H1 (cell line): ENCODE results near the gene ENO3. TPM values are rescaled to one million over a fixed set of nuclear protein-coding genes. Genes with fewer than 3 reads are reported as not detected.
A peak's percentile ranks its signal among the peaks of the same experiment; 100 is the strongest.

Source experiments
- CTCF ChIA-PET: fragments of 300-600 bp; sonication (Branson Sonifier 250); formaldehyde crosslinking; loops from one replicate; lab custom pipeline; 2021; ENCODE audit not compliant: partially characterized antibody; lab: Charles Lee
- POLR2A ChIA-PET: fragments of 300-600 bp; sonication (Branson Sonifier 250); formaldehyde crosslinking; loops from one replicate; lab custom pipeline; 2021; ENCODE audit warnings: inconsistent platforms; ENCODE audit not compliant: partially characterized antibody; lab: Charles Lee
- DNase-seq, 2 experiments: peaks; one replicate each; pipeline versions ENCODE4 v3.0.0 to v3.0.0-alpha.2; 2010 to 2022; ENCODE audit warnings: low spot score in 2 of 2, low read depth in 1 of 2, mixed read lengths in 1 of 2
- FAIRE-seq: peaks from 2 replicates; lab custom pipeline; 2011; peaks lifted over from hg19 to GRCh38; lab: Jason Lieb, UNC
- H2AFZ ChIP-seq: 2 replicates; pipeline ENCODE4 v1.8.1; 2012; ENCODE audit warnings: low read length, inconsistent platforms
- H2AK5ac ChIP-seq: 2 replicates; pipeline ENCODE4 v1.6.1; 2013; ENCODE audit warnings: low read depth, low read length
- H2BK120ac ChIP-seq: replicated peaks from 2 replicates; pipeline ENCODE3; 2013; ENCODE audit warnings: low read depth, low read length, inconsistent platforms
- H2BK12ac ChIP-seq: 2 replicates; pipeline ENCODE4 v1.6.1; 2013; ENCODE audit warnings: low read depth, low read length
- H2BK15ac ChIP-seq: 2 replicates; pipeline ENCODE4 v1.6.1; 2013; ENCODE audit warnings: low read length
- H2BK20ac ChIP-seq: 2 replicates; pipeline ENCODE4 v1.6.1; 2013; ENCODE audit warnings: low read length
- H2BK5ac ChIP-seq: 2 replicates; pipeline ENCODE4 v1.6.1; 2013; ENCODE audit warnings: low read depth, low read length
- H3K14ac ChIP-seq: 2 replicates; pipeline ENCODE4 v1.6.1; 2013; ENCODE audit warnings: inconsistent platforms; ENCODE audit not compliant: insufficient read length
- H3K18ac ChIP-seq: 2 replicates; pipeline ENCODE4 v1.6.1; 2013; ENCODE audit warnings: low read length; ENCODE audit errors: extremely low read depth
- H3K23ac ChIP-seq: 2 replicates; pipeline ENCODE4 v1.6.1; 2013; ENCODE audit warnings: inconsistent platforms; ENCODE audit not compliant: insufficient read length
- H3K23me2 ChIP-seq: 2 replicates; pipeline ENCODE4 v1.6.1; 2013; ENCODE audit warnings: low read depth, low read length
- H3K27ac ChIP-seq: 2 replicates; pipeline ENCODE4 v1.6.1; 2011; ENCODE audit warnings: low read depth, low read length, inconsistent platforms
- H3K27me3 ChIP-seq, 4 experiments: replicated peaks in 1 of 4; 1 replicate in 1 of 4; 2 replicates in 3 of 4; pipeline versions ENCODE4 v1.6.1 to v1.8.1; 2011 to 2013; ENCODE audit warnings: low read length in 3 of 4, mild to moderate bottlenecking in 3 of 4, inconsistent platforms in 2 of 4, mixed read lengths in 2 of 4, moderate library complexity in 1 of 4; ENCODE audit not compliant: control insufficient read depth in 3 of 4, insufficient read depth in 3 of 4; ENCODE audit errors: extremely low read depth in 1 of 4
- H3K36me3 ChIP-seq, 4 experiments: 2 replicates each; pipeline versions ENCODE4 v1.6.1 to v1.8.1; 2011 to 2013; ENCODE audit warnings: mild to moderate bottlenecking in 4 of 4, low read length in 3 of 4, moderate library complexity in 2 of 4, control low read depth in 1 of 4, inconsistent platforms in 1 of 4; ENCODE audit not compliant: insufficient read depth in 4 of 4, control insufficient read depth in 2 of 4
- H3K4ac ChIP-seq: replicated peaks from 2 replicates; pipeline ENCODE3; 2013; ENCODE audit warnings: low read length, low read depth, mixed read lengths, inconsistent platforms; ENCODE audit not compliant: insufficient read length
- H3K4me1 ChIP-seq, 4 experiments: replicated peaks in 1 of 4; 1 replicate in 1 of 4; 2 replicates in 3 of 4; pipeline versions ENCODE4 v1.6.1 to v1.8.1; 2011 to 2013; ENCODE audit warnings: low read length in 3 of 4, inconsistent platforms in 2 of 4, mixed read lengths in 1 of 4; ENCODE audit not compliant: insufficient read depth in 4 of 4, control insufficient read depth in 3 of 4
- H3K4me2 ChIP-seq, 2 experiments: 2 replicates each; pipeline versions ENCODE4 v1.6.1 to v1.8.1; 2011 to 2013; ENCODE audit warnings: low read depth in 2 of 2, low read length in 2 of 2, control low read depth in 1 of 2, inconsistent platforms in 1 of 2, mild to moderate bottlenecking in 1 of 2; ENCODE audit not compliant: insufficient read depth in 1 of 2
- H3K4me3 ChIP-seq, 4 experiments: fragments of 200-600, 300-600 bp in 1 of 4; sonication (generic), shearing (Covaris generic), sonication (Bioruptor Twin) in 1 of 4; 2 replicates each; pipeline versions ENCODE4 v1.5.1 to v1.8.1; 2011 to 2016; ENCODE audit warnings: low read length in 4 of 4, low read depth in 3 of 4, control low read depth in 2 of 4, inconsistent platforms in 2 of 4, mild to moderate bottlenecking in 2 of 4, mixed read lengths in 1 of 4, moderate library complexity in 1 of 4; ENCODE audit not compliant: insufficient read depth in 2 of 4; ENCODE audit errors: extremely low read depth in 1 of 4
- H3K56ac ChIP-seq: replicated peaks from 2 replicates; pipeline ENCODE3; 2013; ENCODE audit warnings: low read depth, mild to moderate bottlenecking, mixed read lengths, low read length, inconsistent platforms; ENCODE audit not compliant: insufficient read length
- H3K79me1 ChIP-seq: 2 replicates; pipeline ENCODE4 v1.6.1; 2013; ENCODE audit warnings: low read depth, low read length, control low read depth
- H3K79me2 ChIP-seq, 2 experiments: 2 replicates each; pipeline versions ENCODE4 v1.6.1 to v1.8.1; 2012 to 2013; ENCODE audit warnings: low read length in 2 of 2, mild to moderate bottlenecking in 2 of 2, inconsistent platforms in 1 of 2; ENCODE audit not compliant: insufficient read depth in 2 of 2, control insufficient read depth in 1 of 2
- H3K9ac ChIP-seq, 4 experiments: replicated peaks in 1 of 4; 1 replicate in 1 of 4; 2 replicates in 3 of 4; pipeline versions ENCODE4 v1.6.1 to v1.8.1; 2011 to 2013; ENCODE audit warnings: low read depth in 3 of 4, low read length in 3 of 4, control low read depth in 2 of 4, mild to moderate bottlenecking in 2 of 4, moderate library complexity in 2 of 4, inconsistent platforms in 1 of 4; ENCODE audit errors: extremely low read depth in 1 of 4
- H3K9me3 ChIP-seq, 2 experiments: 2 replicates each; pipeline versions ENCODE4 v1.6.1 to v1.8.1; 2012 to 2013; ENCODE audit warnings: mild to moderate bottlenecking in 2 of 2, moderate library complexity in 2 of 2, control low read depth in 1 of 2, inconsistent platforms in 1 of 2, low read depth in 1 of 2, low read length in 1 of 2, mixed read lengths in 1 of 2; ENCODE audit not compliant: insufficient read depth in 2 of 2
- H4K20me1 ChIP-seq, 2 experiments: replicated peaks in 1 of 2; 2 replicates each; pipeline versions ENCODE3 to v1.8.1; 2011 to 2013; ENCODE audit warnings: inconsistent platforms in 2 of 2, low read length in 2 of 2, mild to moderate bottlenecking in 1 of 2; ENCODE audit not compliant: insufficient read depth in 2 of 2, control insufficient read depth in 1 of 2
- H4K5ac ChIP-seq: 2 replicates; pipeline ENCODE4 v1.6.1; 2013; ENCODE audit warnings: low read length, low read depth, mixed read lengths, inconsistent platforms; ENCODE audit not compliant: insufficient read length
- H4K8ac ChIP-seq: 2 replicates; pipeline ENCODE4 v1.8.0; 2013; ENCODE audit warnings: mild to moderate bottlenecking, moderate library complexity, low read length, inconsistent platforms; ENCODE audit not compliant: insufficient read depth; ENCODE audit errors: extremely low read depth
- H4K91ac ChIP-seq: replicated peaks from 2 replicates; pipeline ENCODE3; 2013; ENCODE audit warnings: low read length, mixed read lengths, inconsistent platforms; ENCODE audit not compliant: insufficient read length
- POLR2A ChIP-seq, 2 experiments: IDR thresholded peaks; 1 replicate in 1 of 2; 2 replicates in 1 of 2; pipeline ENCODE4 v1.6.1; 2011; ENCODE audit warnings: low read depth in 2 of 2, low read length in 2 of 2, mild to moderate bottlenecking in 2 of 2; ENCODE audit errors: control extremely low read depth in 1 of 2
- SRF ChIP-seq: IDR thresholded peaks from 2 replicates; pipeline ENCODE4 v1.6.1; 2011; ENCODE audit warnings: mild to moderate bottlenecking, low read depth, low read length, moderate library complexity
- WGBS, 2 experiments: shearing (Covaris generic) in 1 of 2; methylation state at CpG; one replicate each; pipeline versions ENCODE4 v1.1.6 to v1.1.7; 2013 to 2015; ENCODE audit warnings: low lambda C conversion rate in 2 of 2, mixed read lengths in 2 of 2, inconsistent platforms in 1 of 2, low coverage in 1 of 2, missing lambda C conversion rate in 1 of 2; ENCODE audit not compliant: insufficient replicate concordance in 2 of 2, insufficient coverage in 1 of 2, insufficient read length in 1 of 2; ENCODE audit errors: extremely low coverage in 1 of 2, missing lambda C conversion rate in 1 of 2; 5-methylcytosine and 5-hydroxymethylcytosine counted together
- polyA plus RNA-seq, 7 experiments: library from polyadenylated mRNA; depleted of rRNA in 3 of 7; stranded (reverse) in 5 of 7; unstranded in 2 of 7; fragments of >200 nt in 5 of 7; fragments of 200-250 nt in 2 of 7; gene quantifications; 1 replicate in 5 of 7; 2 replicates in 1 of 7; 4 replicates in 1 of 7; pipeline versions ENCODE4 v1.2.1 to v1.2.3, GENCODE V29; 2011 to 2013; ENCODE audit warnings: missing spikeins in 2 of 7, mixed read lengths in 2 of 7
- total RNA-seq: library from RNA; stranded (reverse); fragmentation: NEBNext Ultra II Directional; extraction: Animal tissue kit (Norgen Biotek cat#: 25700); gene quantifications from 2 replicates; pipeline ENCODE4 v1.2.1, GENCODE V29; 2021

The ENO3 gene
- total and polyA plus RNA-seq, 2 of the 8 experiments (the other 6 are each of a cell fraction or from before 2014, with no cell fraction given): 25.0 to 25.7 TPM

- H4K91ac ChIP-seq: no peak overlapping the region
- ChIA-PET POLR2A (interaction anchor here (1.0 to 32.4 kb wide), 6 partner anchors 9 to 253 kb away, joined by 3 to 987 read pairs (median 7); partner anchors contain the start of genes CAMTA2, ENO3, INCA1 and KIF1C), CTCF (interaction anchor here (0.6 to 6.2 kb wide), 9 partner anchors 8 to 92 kb away, joined by 3 to 31 read pairs (median 4); partner anchors contain the start of gene GP1BA)
- H4K5ac ChIP-seq: no peak overlapping the region
- no peak overlapping the region for H3K9ac ChIP-seq
- no peak overlapping the region for H3K18ac ChIP-seq
- no peak overlapping the region for H2BK15ac ChIP-seq
- no peak for TF ChIP-seq SRF
- TF ChIP-seq POLR2A (IDR thresholded peaks at IDR 0.05; ENCODE audit: control extremely low read depth in 1 of 2, low read depth in 2 of 2, low read length in 2 of 2): peak in 1 of 2 experiments; percentile 38; a peak in 1 of 3 replicates
- TF ChIP-seq, all 59 proteins: peak for 1
- DNase-seq (no peak), FAIRE-seq (no peak)
- Histone ChIP-seq H3K79me1 (0 out of 2 replicates have a peak, but pooled peaks cover 3% of the 10 kb centered on the region), H3K36me3 (peaks cover 0 to 11% (median 0%) of the 10 kb centered on the region in 4 experiments; a peak in 1 of 8 replicates), H3K27me3 (peaks cover 0 to 39% (median 24%) of the 10 kb centered on the region in 4 experiments; a peak in 6 of 7 replicates), H3K9me3 (no peaks in the 10 kb centered on the region), H3K79me2 (peaks cover 0 to 12% of the 10 kb centered on the region in 2 experiments; a peak in 1 of 4 replicates), H3K27ac (no peak overlapping the region), H2BK5ac (no peak overlapping the region), H3K56ac (no peak overlapping the region), H3K4me3 (no peak overlapping the region), H2BK120ac (no peak overlapping the region), H2AK5ac (no peak overlapping the region), H4K20me1 (peaks cover 2 to 11% of the 10 kb centered on the region in 2 experiments), H2AFZ (no peak overlapping the region), H3K4ac (no peak overlapping the region), H2BK20ac (no peak overlapping the region), H2BK12ac (no peak overlapping the region), H3K23ac (no peak overlapping the region), H3K23me2 (peaks cover 11% of the 10 kb centered on the region; the same call in 1 of the 2 replicates), H3K4me1 (peaks cover 0 to 14% (median 6%) of the 10 kb centered on the region in 4 experiments; a peak in 5 of 7 replicates), H3K4me2 (no peak overlapping the region), H4K8ac (no peak overlapping the region), H3K14ac (no peak overlapping the region)
- WGBS, 2 experiments: 86% methylated on average over 11 of the region's 12 CpGs; no CpG with 5 or more reads in 1 of the 2 experiments
Observed at GRCh38 chr17:4972322-4972721, 21.4 kb downstream of the ENO3 start.
